HG02884 (cell line): ENCODE data around the gene PLGLB2.
A peak's percentile ranks its signal among the peaks of the same experiment; 100 is the strongest.
"Not testable (repeated sequence)": the region's sequence is repeated elsewhere in the genome, so short reads cannot be mapped to it uniquely, and the experiment has no call there.

ENCODE experiments used
- ATAC-seq: cut with Tn5 transposase; IDR thresholded peaks from one replicate; pipeline ENCODE4 v1.9.1; 2021; ENCODE audit warnings: mild to moderate bottlenecking, moderate library complexity; ENCODE audit not compliant: unreplicated experiment

Gene PLGLB2

DNA sequence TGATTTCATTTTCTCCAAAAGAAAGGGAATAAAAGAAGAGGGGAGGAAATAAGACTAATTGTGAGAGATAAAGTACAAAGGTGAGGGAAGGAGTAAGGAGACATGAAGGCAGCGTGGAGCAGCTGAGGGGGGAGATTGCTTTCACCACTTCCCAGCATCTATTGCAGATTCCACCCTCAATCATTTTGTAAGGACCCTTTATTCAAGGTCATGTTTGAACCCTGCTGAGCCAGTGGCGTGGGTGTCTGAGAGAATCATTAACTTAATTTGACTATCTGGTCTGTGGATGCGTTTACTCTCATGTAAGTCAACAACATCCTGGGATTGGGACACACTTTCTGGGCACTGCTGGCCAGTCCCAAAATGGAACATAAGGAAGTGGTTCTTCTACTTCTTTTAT is at the start of gene PLGLB2:
TSS of gene PLGLB2 (plus strand) at position 297 of the 400 bp plus-strand sequence. CDS start at position 364, 67 bp downstream.
- not testable (repeated sequence) for ATAC-seq

GRCh38 chr2:87704572-87705323 is 43.1 kb upstream of the PLGLB2 start:
- not testable (repeated sequence) for ATAC-seq

DNA sequence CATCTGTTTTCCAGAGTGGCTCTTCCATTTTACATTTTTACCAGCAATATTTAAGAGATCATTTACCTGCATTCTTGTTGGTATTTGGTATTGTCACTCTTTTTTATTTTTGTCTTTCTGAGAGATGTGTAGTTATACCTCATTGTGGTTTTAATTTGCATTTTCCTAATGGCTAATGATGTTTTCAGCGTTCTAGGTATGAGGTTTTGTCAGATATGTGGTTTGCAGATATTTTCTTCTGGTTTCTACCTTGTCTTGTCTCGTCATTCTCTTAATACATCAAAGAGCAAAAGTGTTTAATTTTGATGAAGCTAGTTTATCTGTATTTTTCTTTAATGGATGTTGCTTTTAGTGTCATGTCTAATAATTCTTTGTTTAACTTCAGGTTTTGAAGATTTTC is 39.5 kb upstream of the PLGLB2 start:
- peak; percentile 84 for ATAC-seq

DNA sequence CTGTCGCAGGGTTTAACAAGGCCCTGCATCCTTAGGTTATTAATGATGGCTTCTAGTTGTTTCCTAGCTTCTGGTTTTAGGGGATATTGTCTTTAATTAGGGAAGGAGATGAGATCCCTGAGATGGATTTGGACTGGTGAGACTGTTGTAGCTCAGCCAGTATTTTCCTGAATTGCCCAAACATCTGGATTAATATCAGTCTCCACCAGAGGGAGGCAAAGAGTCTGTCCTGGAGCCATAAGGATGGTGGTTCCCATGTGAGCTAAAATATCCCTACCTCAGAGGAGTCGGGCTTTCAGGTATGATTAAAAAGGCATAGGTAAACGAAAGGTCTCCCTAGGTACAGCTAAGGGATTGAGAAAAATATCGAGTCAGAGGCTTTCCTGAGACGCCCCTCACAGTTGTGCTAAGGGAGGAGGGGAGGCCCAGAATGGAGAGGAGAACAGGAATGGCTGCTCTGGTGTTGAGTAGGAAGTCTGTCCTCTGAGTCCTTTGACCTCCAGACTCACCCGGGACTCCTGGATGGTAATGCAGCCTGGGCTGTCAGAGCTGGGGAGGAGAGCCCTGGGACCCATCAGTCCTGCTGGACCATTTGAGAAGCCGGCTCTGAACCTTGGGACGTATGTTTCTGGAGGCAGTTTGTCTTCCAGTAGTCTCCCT is 19.8 kb upstream of the PLGLB2 start:
- ATAC-seq: not testable (repeated sequence)

DNA sequence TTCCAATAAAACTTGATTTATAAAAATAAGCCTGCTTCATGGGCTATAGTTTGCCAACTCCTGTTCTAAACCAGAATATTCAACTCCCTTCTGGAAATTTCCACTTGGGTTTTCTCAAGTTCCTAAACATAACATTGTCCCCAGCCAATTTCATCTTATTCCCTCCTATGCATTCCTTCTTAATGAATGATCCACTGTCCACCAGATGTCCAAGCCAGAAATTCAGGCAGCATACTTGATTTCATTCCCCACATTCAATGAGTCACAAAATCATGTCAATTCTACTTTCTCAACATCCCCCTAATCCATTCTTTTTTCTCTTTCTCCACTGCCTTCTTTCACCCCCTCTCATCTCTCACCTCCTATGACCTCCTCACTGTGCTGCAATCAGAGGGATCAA is 7.0 kb upstream of the PLGLB2 start:
- ATAC-seq: not testable (repeated sequence)

DNA sequence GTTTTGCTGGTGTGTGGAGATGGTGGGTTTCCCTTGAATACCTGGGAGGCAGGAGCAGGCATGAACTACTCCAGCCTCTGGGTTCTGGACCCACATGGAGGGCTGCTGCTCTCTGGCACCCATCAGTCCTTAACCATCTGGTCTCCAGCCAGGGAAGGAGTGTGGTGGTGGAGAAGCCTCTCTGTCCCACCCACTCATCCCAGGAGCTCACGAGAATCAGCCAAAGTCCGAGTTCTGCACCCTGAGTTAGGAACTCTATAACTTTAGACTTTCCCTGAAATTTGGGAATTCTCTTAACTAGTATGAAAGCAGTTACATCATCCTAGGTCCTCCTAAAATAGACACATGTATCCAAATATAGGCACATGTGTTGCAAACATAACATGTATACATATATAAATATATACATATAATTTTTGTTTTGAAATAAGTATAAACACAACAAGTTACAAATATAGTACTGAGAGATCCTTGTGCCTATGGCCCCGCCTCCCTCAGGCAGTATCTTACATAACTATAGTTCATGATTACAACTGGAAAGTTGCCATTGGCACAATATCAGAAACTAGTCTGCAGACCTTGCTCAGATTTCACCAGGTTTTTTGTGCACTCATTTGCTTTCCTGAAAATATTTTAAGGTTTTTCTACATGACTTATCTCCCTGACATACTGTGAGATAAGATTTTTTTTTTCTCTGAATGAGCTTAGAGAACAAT is 5.3 kb upstream of the PLGLB2 start:
- not testable (repeated sequence) for ATAC-seq

DNA sequence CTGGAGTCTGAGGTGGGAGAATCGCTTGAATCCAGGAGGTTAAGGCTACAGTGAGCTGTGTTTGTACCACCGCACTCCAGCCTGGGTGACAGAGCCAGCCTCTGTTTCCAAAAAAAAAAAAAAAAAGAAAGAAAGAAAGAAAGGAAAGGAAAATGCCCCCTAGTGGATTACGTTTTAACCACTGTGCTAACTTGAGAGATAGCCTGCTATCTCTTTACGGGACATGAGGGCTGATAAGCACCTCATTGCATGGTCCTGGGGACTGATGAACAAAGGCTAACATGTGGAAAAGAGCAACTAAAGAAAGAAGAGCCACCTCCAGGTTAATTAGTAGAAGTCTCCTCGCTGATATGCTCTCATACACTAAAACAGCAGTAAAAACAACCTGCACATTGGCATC is 4.2 kb upstream of the PLGLB2 start:
- not testable (repeated sequence) for ATAC-seq

GRCh38 chr2:87745353-87745951 is 2.4 kb upstream of the PLGLB2 start:
- ATAC-seq: not testable (repeated sequence)

- ATAC-seq: not testable (repeated sequence)
Measured at GRCh38 chr2:87748524-87748923, 637 bp downstream of the PLGLB2 start.

- not testable (repeated sequence) for ATAC-seq
Measured at GRCh38 chr2:87750560-87750959, 2.7 kb downstream of the PLGLB2 start.

- ATAC-seq: not testable (repeated sequence)
Measured at GRCh38 chr2:87754759-87755158, 6.9 kb downstream of the PLGLB2 start.
